ENCODE measurements around the gene SLC8A1. TPM values are rescaled to one million over a fixed set of nuclear protein-coding genes. Genes with fewer than 3 reads are reported as not detected.
A peak's percentile ranks its signal among the peaks of the same experiment; 100 is the strongest.

SLC8A1 gene
- total RNA-seq, 1 donor from 2014 or later: 9.6 TPM

DNA sequence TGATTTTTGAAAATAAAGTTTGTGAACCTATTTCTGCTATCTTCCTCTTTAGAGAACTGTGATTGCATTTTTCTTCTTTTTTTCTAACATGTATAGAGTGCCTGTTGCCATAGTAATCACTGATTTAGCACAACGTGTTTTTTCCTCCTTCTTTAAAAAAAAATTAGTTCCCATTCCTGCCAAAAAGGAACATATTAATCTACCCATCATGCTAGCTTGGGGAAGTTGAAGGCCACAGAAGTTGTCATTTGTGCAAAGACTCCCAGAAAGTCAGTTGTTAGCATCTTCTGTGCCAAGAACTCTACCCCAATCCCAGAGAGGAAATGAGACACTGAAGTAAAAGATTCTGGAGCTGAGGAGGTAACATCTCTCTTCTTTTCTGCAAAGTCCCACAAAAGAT, 57.3 kb downstream of the SLC8A1 start:
- TF ChIP-seq, protein P1, sequence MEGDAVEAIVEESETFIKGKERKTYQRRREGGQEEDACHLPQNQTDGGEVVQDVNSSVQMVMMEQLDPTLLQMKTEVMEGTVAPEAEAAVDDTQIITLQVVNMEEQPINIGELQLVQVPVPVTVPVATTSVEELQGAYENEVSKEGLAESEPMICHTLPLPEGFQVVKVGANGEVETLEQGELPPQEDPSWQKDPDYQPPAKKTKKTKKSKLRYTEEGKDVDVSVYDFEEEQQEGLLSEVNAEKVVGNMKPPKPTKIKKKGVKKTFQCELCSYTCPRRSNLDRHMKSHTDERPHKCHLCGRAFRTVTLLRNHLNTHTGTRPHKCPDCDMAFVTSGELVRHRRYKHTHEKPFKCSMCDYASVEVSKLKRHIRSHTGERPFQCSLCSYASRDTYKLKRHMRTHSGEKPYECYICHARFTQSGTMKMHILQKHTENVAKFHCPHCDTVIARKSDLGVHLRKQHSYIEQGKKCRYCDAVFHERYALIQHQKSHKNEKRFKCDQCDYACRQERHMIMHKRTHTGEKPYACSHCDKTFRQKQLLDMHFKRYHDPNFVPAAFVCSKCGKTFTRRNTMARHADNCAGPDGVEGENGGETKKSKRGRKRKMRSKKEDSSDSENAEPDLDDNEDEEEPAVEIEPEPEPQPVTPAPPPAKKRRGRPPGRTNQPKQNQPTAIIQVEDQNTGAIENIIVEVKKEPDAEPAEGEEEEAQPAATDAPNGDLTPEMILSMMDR (IDR thresholded peaks at IDR 0.05): no peak
- TF ChIP-seq EZH2phosphoT487 (IDR thresholded peaks at IDR 0.05) (no peak), EZH2 (IDR thresholded peaks at IDR 0.05) (no peak)
- H3K4me2 ChIP-seq: peak overlapping the region; percentile 2
- H3K27me3 ChIP-seq: no peaks in the 10 kb centered on the region
- no peak for DNase-seq (ENCODE audit: low spot score)
- H3K79me2 ChIP-seq (ENCODE audit: low read depth): no peaks in the 10 kb centered on the region
- H3K36me3 ChIP-seq: no peaks in the 10 kb centered on the region
- H3F3A ChIP-seq (ENCODE audit: low read depth): no peaks in the 10 kb centered on the region
- H3K9ac ChIP-seq: no peak overlapping the region
- H3K27me3 Mint-ChIP-seq (ENCODE audit: insufficient read depth, low read depth): peaks cover 3% of the 10 kb centered on the region
- H3K27ac Mint-ChIP-seq: no peak overlapping the region
- no peak overlapping the region for H2AFZ ChIP-seq (replicated peaks)
- H3K27ac ChIP-seq: no peak overlapping the region
- peaks cover 13% of the 10 kb centered on the region for H3K4me1 ChIP-seq
- H3K9me3 Mint-ChIP-seq: peaks cover 2% of the 10 kb centered on the region
- H3K4me3 Mint-ChIP-seq: no peak overlapping the region
- no peaks in the 10 kb centered on the region for H4K20me1 ChIP-seq (ENCODE audit: low read depth)
- H3K4me3 ChIP-seq: no peak overlapping the region
- no peaks in the 10 kb centered on the region for H3K36me3 Mint-ChIP-seq
- no peaks in the 10 kb centered on the region for H3K9me3 ChIP-seq (ENCODE audit: low read depth)
- peaks cover 9% of the 10 kb centered on the region for H3K4me1 Mint-ChIP-seq

- no peak for DNase-seq (ENCODE audit: low spot score)
- Mint-ChIP-seq H3K9me3 (no peaks in the 10 kb centered on the region), H3K36me3 (no peaks in the 10 kb centered on the region), H3K27me3 (ENCODE audit: insufficient read depth, low read depth) (peaks cover 3% of the 10 kb centered on the region), H3K4me1 (peaks cover 9% of the 10 kb centered on the region), H3K27ac (no peak overlapping the region), H3K4me3 (no peak overlapping the region)
- no peak overlapping the region for H2AFZ ChIP-seq (replicated peaks)
- H3K27ac ChIP-seq: no peak overlapping the region
- H4K20me1 ChIP-seq (ENCODE audit: low read depth): no peaks in the 10 kb centered on the region
- H3K27me3 ChIP-seq: no peaks in the 10 kb centered on the region
- no peaks in the 10 kb centered on the region for H3F3A ChIP-seq (ENCODE audit: low read depth)
- no peak overlapping the region for H3K4me2 ChIP-seq
- H3K9ac ChIP-seq: no peak overlapping the region
- no peaks in the 10 kb centered on the region for H3K79me2 ChIP-seq (ENCODE audit: low read depth)
- TF ChIP-seq EZH2phosphoT487 (IDR thresholded peaks at IDR 0.05): no peak
- no peak for TF ChIP-seq EZH2 (IDR thresholded peaks at IDR 0.05)
- TF ChIP-seq, protein P1 (IDR thresholded peaks at IDR 0.05): no peak
- H3K4me1 ChIP-seq: peaks cover 13% of the 10 kb centered on the region
- no peak overlapping the region for H3K4me3 ChIP-seq
- no peaks in the 10 kb centered on the region for H3K36me3 ChIP-seq
- no peaks in the 10 kb centered on the region for H3K9me3 ChIP-seq (ENCODE audit: low read depth)
These were observed 57.9 kb downstream of the SLC8A1 start for GRCh38 chr2:40394031-40394430.

DNA sequence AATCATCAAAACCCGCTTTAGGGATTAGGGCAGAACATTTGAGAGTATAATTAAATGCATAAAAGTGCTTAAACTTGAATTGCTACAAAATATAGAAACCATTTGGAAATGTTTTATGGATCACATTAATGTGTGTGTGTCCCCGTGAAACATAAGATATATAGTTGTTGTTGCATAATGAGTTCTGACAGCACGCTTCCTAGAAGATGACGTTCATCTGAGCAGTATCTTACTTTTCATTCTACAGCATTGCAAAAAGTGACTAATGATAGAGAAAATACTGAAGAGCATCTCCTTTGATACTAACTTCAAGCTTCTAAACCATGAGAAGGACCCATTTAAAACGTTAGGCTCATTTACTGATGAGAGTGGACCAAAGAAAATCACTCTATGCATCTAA, 63.7 kb downstream of the SLC8A1 start:
- Mint-ChIP-seq H3K9me3 (no peaks in the 10 kb centered on the region), H3K4me3 (no peak overlapping the region), H3K27me3 (ENCODE audit: insufficient read depth, low read depth) (no peaks in the 10 kb centered on the region), H3K36me3 (no peaks in the 10 kb centered on the region), H3K4me1 (no peaks in the 10 kb centered on the region), H3K27ac (no peak overlapping the region)
- Histone ChIP-seq H3K4me3 (no peak overlapping the region), H3K4me1 (no peaks in the 10 kb centered on the region), H2AFZ (replicated peaks) (no peak overlapping the region), H3F3A (ENCODE audit: low read depth) (no peaks in the 10 kb centered on the region), H3K27ac (no peak overlapping the region), H3K79me2 (ENCODE audit: low read depth) (no peaks in the 10 kb centered on the region), H3K9me3 (ENCODE audit: low read depth) (no peaks in the 10 kb centered on the region), H4K20me1 (ENCODE audit: low read depth) (no peaks in the 10 kb centered on the region), H3K9ac (no peak overlapping the region), H3K27me3 (no peaks in the 10 kb centered on the region), H3K4me2 (no peak overlapping the region), H3K36me3 (no peaks in the 10 kb centered on the region)
- DNase-seq (ENCODE audit: low spot score): no peak
- TF ChIP-seq, protein P1 (IDR thresholded peaks at IDR 0.05): no peak
- no peak for TF ChIP-seq EZH2phosphoT487 (IDR thresholded peaks at IDR 0.05)
- no peak for TF ChIP-seq EZH2 (IDR thresholded peaks at IDR 0.05)

Measured in neural progenitor cell (in vitro differentiated cells).